Right atrium auricular region (tissue), 2 donors: ENCODE data around the gene CPED1. TPM values are rescaled to one million over a fixed set of nuclear protein-coding genes. Genes with fewer than 3 reads are reported as not detected.
"Not testable (repeated sequence)": the region's sequence is repeated elsewhere in the genome, so short reads cannot be mapped to it uniquely, and the experiment has no call there.

ENCODE experiments used
- DNase-seq: peaks from one replicate; pipeline ENCODE4 v3.0.0-alpha.2; 2019; ENCODE audit warnings: low spot score
- H3K27ac ChIP-seq, 2 donors: fragments of 200-600 bp; sonication (generic); 1 replicate in 1 of 2; 2 replicates in 1 of 2; pipeline ENCODE4 v1.5.1; 2016 to 2019
- H3K27me3 ChIP-seq, 2 donors: fragments of 200-600 bp; sonication (generic); one replicate each; pipeline versions ENCODE4 v1.5.1 to v1.6.0; 2017 to 2019
- H3K36me3 ChIP-seq: fragments of 200-600 bp; sonication (generic); one replicate; pipeline ENCODE4 v1.5.1; 2016
- H3K4me1 ChIP-seq, 2 donors: fragments of 200-600 bp; sonication (generic); one replicate each; pipeline versions ENCODE4 v1.5.1 to v1.6.0; 2017 to 2019
- H3K4me3 ChIP-seq, 2 donors: fragments of 200-600 bp; sonication (generic); 1 replicate in 1 of 2; 2 replicates in 1 of 2; pipeline ENCODE4 v1.5.1; 2017 to 2019; ENCODE audit warnings: mild to moderate bottlenecking in 1 of 2, moderate library complexity in 1 of 2
- H3K9me3 ChIP-seq, 2 donors: fragments of 200-600 bp; sonication (generic); one replicate each; pipeline ENCODE4 v1.5.1; 2019
- total RNA-seq, 2 donors: library from RNA; depleted of rRNA; stranded (reverse); fragments of >200 nt; gene quantifications; one replicate each; pipeline ENCODE4 v1.1.0, GENCODE V29; 2016
- TF ChIP-seq, protein P1 (sequence below), 2 donors: fragments of 200-600 bp; sonication (generic); IDR thresholded peaks; one replicate each; pipeline ENCODE4 v1.5.1; 2019; ENCODE audit warnings: antibody characterized with exemption in 2 of 2

CPED1 gene
- total RNA-seq, 2 donors from 2014 or later = 13.8 to 19.0 TPM

GRCh38 chr7:121119047-121119446 lies 130.5 kb downstream of the CPED1 start:
- Histone ChIP-seq H3K36me3 (no peaks in the 10 kb centered on the region), H3K27ac (no peak overlapping the region), H3K4me1 (no peaks in the 10 kb centered on the region), H3K27me3 (no peaks in the 10 kb centered on the region), H3K9me3 (no peaks in the 10 kb centered on the region), H3K4me3 (no peak overlapping the region)
- TF ChIP-seq, protein P1, sequence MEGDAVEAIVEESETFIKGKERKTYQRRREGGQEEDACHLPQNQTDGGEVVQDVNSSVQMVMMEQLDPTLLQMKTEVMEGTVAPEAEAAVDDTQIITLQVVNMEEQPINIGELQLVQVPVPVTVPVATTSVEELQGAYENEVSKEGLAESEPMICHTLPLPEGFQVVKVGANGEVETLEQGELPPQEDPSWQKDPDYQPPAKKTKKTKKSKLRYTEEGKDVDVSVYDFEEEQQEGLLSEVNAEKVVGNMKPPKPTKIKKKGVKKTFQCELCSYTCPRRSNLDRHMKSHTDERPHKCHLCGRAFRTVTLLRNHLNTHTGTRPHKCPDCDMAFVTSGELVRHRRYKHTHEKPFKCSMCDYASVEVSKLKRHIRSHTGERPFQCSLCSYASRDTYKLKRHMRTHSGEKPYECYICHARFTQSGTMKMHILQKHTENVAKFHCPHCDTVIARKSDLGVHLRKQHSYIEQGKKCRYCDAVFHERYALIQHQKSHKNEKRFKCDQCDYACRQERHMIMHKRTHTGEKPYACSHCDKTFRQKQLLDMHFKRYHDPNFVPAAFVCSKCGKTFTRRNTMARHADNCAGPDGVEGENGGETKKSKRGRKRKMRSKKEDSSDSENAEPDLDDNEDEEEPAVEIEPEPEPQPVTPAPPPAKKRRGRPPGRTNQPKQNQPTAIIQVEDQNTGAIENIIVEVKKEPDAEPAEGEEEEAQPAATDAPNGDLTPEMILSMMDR (IDR thresholded peaks at IDR 0.05) = no peak
- DNase-seq = no peak

- TF ChIP-seq, protein P1 (IDR thresholded peaks at IDR 0.05) = no peak
- Histone ChIP-seq H3K27ac (no peak overlapping the region), H3K4me1 (no peaks in the 10 kb centered on the region), H3K27me3 (no peaks in the 10 kb centered on the region), H3K4me3 (no peak overlapping the region), H3K36me3 (peaks cover 18% of the 10 kb centered on the region), H3K9me3 (no peaks in the 10 kb centered on the region)
- DNase-seq = no peak
Observed at GRCh38 chr7:121123032-121123431, 134.5 kb downstream of the CPED1 start.

DNA sequence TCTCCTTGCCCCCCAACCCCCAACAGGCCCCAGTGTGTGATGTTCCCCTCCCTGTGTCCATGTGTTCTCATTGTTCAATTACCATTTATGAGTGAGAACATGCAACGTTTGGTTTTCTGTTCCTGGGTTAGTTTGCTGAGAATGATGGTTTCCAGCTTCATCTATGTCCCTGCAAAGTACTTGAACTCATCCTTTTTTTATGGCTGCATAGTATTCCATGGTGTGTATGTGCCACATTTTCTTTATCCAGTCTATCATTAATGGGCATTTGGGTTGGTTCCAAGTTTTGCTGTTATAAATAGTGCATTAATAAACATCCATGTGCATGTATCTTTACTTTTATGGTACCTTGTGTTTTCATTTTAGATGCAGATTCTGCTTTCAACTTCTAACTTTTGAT lies 136.9 kb downstream of the CPED1 start:
- not testable (repeated sequence) for H3K4me1 ChIP-seq

DNA sequence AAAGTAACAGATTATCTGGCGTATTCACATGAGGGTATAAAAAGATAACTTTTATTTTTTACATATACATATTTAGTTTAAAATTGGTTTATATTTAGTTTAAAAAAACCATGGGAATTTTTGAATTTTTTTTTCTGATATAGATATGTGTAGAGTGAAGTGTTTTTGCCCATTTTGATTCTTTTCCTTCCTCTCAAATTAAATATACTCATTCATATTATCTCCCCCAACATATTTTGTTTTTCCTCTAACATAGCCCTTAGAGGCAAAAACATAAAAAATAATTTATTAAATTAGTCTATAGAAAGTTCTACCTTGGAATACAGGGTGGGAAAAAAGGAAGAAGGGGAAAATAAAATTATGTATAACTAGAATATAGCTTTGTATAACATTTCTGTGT lies 137.7 kb downstream of the CPED1 start:
- peaks cover 23% of the 10 kb centered on the region for H3K36me3 ChIP-seq
- TF ChIP-seq, protein P1 (IDR thresholded peaks at IDR 0.05) = no peak
- DNase-seq = no peak
- H3K27ac ChIP-seq = no peak overlapping the region
- H3K4me3 ChIP-seq = no peak overlapping the region
- no peaks in the 10 kb centered on the region for H3K4me1 ChIP-seq
- no peaks in the 10 kb centered on the region for H3K9me3 ChIP-seq
- H3K27me3 ChIP-seq = no peaks in the 10 kb centered on the region

More for the DNA sequence above, 136.9 kb downstream of the CPED1 start:
- not testable (repeated sequence) for H3K27ac ChIP-seq, DNase-seq, H3K9me3 ChIP-seq, H3K27me3 ChIP-seq, H3K4me3 ChIP-seq
- peaks cover 18% of the 10 kb centered on the region for H3K36me3 ChIP-seq

GRCh38 chr7:121126801-121127534 lies 138.5 kb downstream of the CPED1 start:
- DNase-seq = no peak
- peaks cover 24% of the 10 kb centered on the region for H3K36me3 ChIP-seq
- TF ChIP-seq, protein P1 (IDR thresholded peaks at IDR 0.05) = peak in 1 of 2 donors; percentile 20
- H3K27me3 ChIP-seq = no peaks in the 10 kb centered on the region
- no peaks in the 10 kb centered on the region for H3K4me1 ChIP-seq
- H3K27ac ChIP-seq = no peak overlapping the region
- no peak overlapping the region for H3K4me3 ChIP-seq
- H3K9me3 ChIP-seq = no peaks in the 10 kb centered on the region

GRCh38 chr7:121132940-121133339 lies 144.4 kb downstream of the CPED1 start:
- Histone ChIP-seq H3K27me3 (no peaks in the 10 kb centered on the region), H3K9me3 (no peaks in the 10 kb centered on the region), H3K36me3 (peaks cover 11% of the 10 kb centered on the region), H3K27ac (no peak overlapping the region), H3K4me1 (no peaks in the 10 kb centered on the region), H3K4me3 (no peak overlapping the region)
- TF ChIP-seq, protein P1 (IDR thresholded peaks at IDR 0.05) = no peak
- DNase-seq = no peak
